A673 (cell line): ENCODE measurements around the gene IVL.

Source experiments
- EZH2 ChIP-seq: fragments of 200-600 bp; sonication (generic); IDR thresholded peaks from 2 replicates; pipeline ENCODE4 v1.6.1; 2017; ENCODE audit warnings: borderline replicate concordance, low read depth, mild to moderate bottlenecking, mixed read lengths, antibody characterized with exemption, low read length; ENCODE audit not compliant: poor library complexity, severe bottlenecking
- TF ChIP-seq, protein P1 (sequence below): fragments of 300-800, 200-600 bp; sonication (generic); conservative IDR thresholded peaks from 2 replicates; pipeline ENCODE4 v1.5.1; 2017; ENCODE audit warnings: low read depth, mild to moderate bottlenecking, antibody characterized with exemption, low read length, moderate library complexity, mixed read lengths

GRCh38 chr1:152907686-152908601 is at the start of gene IVL:
- TF ChIP-seq, protein P1, sequence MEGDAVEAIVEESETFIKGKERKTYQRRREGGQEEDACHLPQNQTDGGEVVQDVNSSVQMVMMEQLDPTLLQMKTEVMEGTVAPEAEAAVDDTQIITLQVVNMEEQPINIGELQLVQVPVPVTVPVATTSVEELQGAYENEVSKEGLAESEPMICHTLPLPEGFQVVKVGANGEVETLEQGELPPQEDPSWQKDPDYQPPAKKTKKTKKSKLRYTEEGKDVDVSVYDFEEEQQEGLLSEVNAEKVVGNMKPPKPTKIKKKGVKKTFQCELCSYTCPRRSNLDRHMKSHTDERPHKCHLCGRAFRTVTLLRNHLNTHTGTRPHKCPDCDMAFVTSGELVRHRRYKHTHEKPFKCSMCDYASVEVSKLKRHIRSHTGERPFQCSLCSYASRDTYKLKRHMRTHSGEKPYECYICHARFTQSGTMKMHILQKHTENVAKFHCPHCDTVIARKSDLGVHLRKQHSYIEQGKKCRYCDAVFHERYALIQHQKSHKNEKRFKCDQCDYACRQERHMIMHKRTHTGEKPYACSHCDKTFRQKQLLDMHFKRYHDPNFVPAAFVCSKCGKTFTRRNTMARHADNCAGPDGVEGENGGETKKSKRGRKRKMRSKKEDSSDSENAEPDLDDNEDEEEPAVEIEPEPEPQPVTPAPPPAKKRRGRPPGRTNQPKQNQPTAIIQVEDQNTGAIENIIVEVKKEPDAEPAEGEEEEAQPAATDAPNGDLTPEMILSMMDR = no peak
- TF ChIP-seq EZH2 = no peak
